Measurements from ENCODE around the gene PKN1.
"Not testable (repeated sequence)": the region's sequence is repeated elsewhere in the genome, so short reads cannot be mapped to it uniquely, and the experiment has no call there.

- TF ChIP-seq EZH2 (IDR thresholded peaks at IDR 0.05; ENCODE audit: insufficient read depth, low read length); CTCF (IDR thresholded peaks at IDR 0.05; ENCODE audit: insufficient read depth, low read depth, low read length): not testable (repeated sequence)
Observed at GRCh38 chr19:14452303-14452702, 19.2 kb downstream of the PKN1 start.
